RKO (cell line): ENCODE results near the gene LRP6.
"Not testable (repeated sequence)": the region's sequence is repeated elsewhere in the genome, so short reads cannot be mapped to it uniquely, and the experiment has no call there.

Experiments used
- DNase-seq: peaks from one replicate; pipeline ENCODE4 v3.0.0-alpha.2; 2016; ENCODE audit warnings: low spot score

The LRP6 gene

DNA sequence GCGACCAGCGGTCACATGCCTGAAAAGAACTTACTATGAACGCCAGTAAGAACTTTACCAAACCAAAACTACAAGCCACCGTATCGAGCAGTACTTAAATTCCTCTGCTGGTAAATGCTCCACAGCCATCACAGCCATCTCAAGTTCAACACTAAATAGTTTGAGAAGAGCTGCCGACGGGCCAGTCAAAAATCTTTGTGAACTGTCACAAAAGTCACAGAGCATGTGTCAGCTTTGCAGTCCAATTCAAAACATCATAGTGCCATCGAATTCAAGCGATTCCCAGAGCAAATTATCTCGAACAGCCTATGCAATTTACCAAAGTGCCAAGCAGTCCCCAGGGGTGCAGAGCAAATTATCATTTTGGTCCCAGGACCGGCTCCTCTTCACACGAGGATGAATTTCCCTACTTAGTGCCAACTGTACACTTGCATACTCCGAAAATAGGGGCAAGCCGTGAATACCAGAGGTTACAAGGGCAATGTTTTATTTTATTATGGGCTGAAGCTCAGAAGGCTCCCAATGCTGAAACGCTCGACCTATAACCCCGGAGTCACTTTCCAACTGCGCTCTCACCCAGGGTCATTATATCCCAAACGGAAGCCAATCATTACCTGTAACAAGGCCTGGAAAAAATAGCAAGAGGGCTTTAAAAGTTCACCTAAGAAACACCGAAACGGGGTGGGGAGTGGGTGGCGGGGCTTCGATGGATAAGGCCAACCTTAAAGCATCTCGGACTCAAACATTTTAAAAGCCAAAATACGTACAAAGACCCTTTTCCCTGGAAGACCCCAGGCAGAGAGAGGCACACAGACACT is 1.1 kb downstream of the LRP6 start:
- DNase-seq: peak; percentile 55

- no peak for DNase-seq
Measured at GRCh38 chr12:12265035-12265434, 1.8 kb downstream of the LRP6 start.

DNA sequence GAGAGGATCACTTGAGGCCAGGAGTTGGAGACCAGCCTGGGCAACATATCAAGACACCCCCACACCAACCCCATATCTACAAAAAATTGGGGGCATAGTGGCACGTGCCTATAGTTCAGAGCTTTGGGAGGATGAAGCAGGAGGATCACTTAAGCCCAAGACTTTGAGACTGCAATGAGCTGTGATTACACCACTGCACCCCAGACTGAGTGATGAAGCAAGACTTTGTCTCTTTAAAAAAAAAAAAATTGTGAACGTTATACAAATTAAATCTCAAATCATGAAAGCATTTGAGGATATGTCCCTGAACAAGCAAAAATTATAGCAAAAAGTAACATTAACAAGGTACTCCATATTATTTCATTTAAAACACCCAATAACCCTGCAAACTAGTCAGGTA is 2.9 kb downstream of the LRP6 start:
- no peak for DNase-seq

DNA sequence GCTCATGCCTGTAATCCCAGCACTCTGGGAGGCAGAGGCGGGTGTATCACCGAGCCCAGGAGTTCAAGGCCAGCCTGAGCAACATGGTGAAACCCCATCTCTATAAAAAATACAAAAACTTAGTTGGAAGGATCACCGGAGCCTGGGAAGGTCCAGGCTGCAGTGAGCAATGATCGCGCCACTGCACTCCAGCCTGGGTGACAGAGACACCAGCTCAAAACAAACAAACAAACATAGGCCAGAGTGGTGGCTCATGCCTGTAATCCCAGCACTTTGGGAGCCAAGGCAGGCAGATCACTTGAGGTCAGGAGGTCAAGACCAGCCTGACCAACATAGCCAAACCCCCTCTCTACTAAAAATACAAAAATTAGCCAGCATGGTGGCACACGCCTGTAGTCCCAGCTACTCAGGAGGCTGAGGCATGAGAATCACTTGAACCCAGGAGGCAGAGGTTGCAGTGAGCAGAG is 10.5 kb downstream of the LRP6 start:
- DNase-seq: not testable (repeated sequence)

DNA sequence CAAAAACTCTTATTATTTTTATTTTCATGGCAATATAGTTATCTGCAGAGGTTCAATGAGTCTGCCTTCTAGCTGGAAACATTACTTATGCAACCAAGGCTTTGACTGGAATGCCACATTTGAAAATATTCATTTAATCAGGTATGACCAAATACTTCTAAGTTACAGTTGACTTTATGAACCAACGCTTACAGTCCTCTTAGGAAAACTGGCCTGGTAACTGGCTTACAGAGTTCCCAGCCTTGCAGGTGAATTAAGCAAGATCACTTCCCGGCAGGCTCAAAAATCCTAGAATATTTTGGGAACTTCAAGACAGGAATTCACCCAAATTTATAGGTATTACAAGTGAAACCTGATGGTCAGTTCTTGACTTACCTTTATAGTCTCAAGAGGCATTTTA is 12.3 kb downstream of the LRP6 start:
- no peak for DNase-seq

GRCh38 chr12:12249216-12250050 is 17.4 kb downstream of the LRP6 start:
- no peak for DNase-seq

DNA sequence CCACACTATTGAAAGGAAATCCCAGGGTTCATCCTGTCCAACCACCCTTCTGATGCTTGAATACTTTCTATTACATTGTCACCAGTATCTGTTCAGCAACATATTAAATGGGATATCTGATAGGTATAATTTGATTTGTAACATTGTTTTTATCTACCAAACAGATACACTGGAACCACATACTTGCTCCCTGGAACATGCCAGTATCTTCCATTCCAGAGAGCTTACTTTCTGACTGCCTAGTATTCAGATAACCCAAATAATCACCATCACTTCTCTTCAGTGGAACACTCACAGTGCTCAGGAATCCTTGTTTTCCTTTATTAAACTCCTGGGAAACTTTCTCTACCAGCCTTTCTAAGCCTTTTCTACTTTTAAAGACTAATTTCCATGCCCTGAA is 19.3 kb downstream of the LRP6 start:
- no peak for DNase-seq

GRCh38 chr12:12244341-12244740 is 22.5 kb downstream of the LRP6 start:
- no peak for DNase-seq

DNA sequence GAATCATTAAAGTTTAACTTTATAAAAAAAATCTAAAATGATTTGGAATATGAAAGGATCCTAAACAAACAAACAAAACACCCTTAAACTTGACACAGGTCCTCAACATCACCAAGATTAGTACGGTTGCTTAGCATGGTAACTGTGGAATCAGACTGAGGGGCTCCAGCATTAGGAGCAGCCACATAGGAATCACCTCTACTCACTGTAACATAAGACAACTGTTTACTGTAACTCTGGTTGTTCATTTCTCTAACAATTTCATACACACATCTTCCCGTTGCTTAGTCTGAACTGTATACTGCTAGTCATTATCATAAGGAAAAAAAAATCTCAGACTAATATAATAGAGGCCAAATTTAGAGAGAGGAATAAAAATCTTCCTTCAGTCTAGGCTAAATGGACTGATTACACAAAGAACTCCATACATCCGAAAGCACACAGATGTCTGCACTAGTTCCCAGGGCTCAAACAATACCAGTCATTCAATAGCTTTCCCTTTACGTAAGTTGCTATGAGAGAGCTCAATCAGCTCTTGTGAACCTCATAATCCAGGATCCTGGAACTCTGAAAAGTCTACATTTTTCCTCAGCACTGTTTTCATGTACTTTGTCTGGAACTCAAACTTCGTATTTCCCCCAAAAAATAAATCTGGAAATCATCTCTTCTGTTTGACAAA is 26.0 kb downstream of the LRP6 start:
- no peak for DNase-seq

DNA sequence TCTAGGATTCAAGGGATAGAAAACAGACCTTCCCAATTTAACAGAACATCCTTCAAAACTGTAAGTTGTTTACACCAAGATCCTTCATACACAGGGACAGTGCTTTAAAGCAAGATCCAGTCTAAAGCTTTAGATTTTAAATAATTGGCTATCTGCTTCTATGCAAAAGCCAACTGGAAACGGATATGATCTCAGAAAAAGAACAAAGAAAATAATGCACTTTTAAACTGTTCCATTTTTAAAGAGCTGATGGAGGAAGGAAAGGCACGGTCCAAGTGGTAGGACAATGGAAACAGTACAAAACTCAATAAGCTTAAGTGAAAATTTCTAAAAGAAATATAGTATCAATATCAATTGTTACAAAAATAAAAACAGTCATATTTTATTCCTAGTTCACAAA is 27.7 kb downstream of the LRP6 start:
- no peak for DNase-seq

DNA sequence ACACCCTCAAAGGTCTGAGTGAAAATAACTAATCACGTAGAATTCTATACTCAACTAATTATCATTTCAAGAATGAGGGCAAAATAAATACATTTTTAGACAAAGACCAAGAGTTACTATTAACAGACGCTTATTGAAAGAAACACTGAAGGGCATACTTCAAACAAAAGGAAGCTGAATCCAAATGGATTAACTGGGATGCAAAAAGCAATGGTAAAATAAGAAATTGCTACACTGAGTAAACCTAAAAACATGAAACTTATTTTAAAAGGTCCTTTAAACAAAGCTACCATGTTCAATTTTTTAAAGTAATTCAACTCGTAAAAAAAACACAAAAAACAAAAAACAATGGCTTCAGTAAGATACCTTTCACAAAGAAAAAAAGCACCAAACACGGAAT is 28.2 kb downstream of the LRP6 start:
- DNase-seq: no peak

DNA sequence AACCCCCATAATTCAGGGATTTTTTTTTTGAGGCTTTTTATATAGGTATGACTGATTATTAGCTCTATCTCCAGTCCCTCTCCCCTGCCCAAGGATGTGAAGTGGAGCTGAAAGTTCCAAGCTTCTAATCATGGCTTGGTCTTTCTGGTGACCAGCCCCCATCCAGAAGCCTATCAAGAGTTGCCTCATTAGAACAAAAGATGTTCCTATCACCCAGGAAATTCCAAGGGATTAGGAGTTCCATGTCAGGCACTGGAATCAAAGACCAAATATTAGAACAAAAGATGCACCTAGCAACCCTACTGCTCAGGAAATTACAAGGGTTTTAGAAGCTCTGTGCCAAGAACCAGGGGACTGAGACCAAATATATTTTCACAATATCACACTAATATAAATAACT is 29.9 kb downstream of the LRP6 start:
- DNase-seq: no peak

DNA sequence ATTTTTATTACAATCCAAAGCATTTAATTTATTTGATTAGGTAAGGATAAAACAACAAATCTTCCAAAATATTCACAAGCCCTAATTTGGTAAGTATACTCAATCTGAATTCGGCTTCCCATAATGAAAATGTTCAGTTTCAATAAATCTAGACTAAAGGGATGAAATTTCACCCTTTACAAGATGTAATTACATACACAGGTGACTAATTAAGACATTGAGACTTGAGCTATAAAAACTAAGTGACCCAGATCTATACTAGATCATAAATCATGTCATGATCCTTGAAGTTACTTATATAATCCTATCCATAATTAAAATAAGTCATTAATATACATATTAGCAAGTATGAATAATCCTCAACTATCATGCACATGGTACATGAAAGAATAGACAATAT is 36.6 kb downstream of the LRP6 start:
- no peak for DNase-seq

GRCh38 chr12:12229556-12230092 is 37.2 kb downstream of the LRP6 start:
- no peak for DNase-seq

DNA sequence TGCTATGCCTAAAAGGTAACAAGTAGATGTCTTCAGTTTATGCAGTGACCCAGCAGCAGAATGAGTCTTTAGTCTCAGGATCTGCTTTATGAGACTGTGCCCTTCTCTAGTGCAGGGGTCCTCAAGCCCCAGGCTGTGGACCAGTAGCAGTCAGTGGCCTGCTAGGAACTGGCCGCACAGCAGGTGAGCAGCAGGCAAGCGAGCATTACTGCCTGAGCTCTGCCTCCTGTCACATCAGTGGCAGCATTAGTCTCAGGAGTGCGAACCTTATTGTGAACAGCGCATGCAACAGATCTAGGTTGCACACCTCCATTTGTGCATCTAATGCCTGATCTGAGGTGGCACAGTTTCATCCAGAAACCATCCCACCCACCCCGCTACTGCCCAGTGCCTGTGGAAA is 38.4 kb downstream of the LRP6 start:
- DNase-seq: no peak

DNA sequence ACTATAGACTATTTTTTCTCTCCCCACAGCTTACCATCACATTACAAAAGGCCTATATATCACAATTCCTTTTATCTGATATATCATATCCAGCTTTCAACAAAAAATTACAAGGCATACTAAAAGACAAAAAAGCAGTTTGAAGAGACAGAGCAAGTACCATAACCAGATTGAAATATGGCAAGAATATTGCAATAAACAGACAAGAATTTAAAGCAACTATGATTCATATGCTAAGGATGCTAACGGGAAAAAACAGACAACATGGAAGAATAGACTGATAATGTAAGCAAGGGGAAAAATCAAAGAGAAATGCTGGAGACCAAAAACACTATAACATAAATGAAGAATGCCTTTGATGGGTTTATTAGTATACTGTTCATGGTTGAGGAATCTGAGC is 40.7 kb downstream of the LRP6 start:
- DNase-seq: no peak

- no peak for DNase-seq
Measured at GRCh38 chr12:12224240-12224940, 42.5 kb downstream of the LRP6 start.

DNA sequence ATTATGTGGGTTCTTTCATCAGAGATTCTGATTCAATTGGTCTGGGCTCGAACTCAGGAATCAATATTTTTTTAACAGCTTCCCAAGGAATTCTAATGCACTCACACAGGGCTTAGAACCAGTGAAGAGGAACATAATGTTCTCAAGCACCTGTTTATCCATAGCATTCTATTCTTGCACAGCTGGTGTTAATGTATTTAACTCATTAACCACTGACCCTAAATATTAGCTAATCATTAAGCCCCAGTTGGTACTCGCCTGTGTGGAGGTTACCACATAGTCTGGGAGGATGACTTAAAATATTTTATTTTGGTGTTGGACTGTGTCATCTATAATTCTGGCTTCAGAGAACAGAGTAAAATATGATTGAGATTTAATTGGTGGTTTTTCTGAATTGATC is 45.3 kb downstream of the LRP6 start:
- no peak for DNase-seq

DNA sequence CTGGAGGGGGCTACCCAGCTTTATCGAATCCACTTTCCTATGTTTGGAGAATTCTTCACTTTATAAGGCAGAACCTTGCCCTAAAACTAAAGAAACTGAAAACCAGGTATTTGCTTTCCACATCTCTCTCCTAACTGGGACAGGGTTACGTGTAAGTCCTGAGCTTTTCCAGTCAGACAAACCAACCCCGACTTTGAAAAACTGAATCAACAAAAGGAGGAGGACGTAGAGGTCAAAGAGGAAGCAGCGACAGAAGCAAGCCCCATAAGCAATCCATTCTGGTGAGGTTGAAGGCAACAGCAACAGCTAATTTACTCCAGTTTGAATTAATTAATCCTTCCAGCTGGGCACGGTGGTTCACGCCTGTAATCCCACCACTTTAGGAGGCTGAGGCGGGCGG is 47.2 kb downstream of the LRP6 start:
- no peak for DNase-seq

DNA sequence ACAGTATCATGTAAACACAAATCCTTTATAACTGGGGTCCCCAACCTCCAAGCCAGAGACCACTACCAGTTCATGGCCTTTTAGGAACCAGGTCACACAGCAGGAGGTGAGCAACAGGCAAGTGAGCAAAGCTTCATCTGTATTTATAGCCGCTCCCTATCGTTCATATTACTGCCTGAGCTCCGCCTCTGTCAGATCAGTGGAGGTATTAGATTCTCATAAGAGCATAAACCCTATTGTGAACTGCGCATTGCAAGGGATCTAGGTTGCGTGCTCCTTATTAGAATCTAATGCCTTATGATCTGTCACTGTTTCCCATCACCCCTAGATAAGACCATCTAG is 49.9 kb downstream of the LRP6 start:
- DNase-seq: no peak

- no peak for DNase-seq
Measured at GRCh38 chr12:12216349-12217017, 50.4 kb downstream of the LRP6 start.
